ENCODE data around the gene TGFBR1.

GRCh38 chr9:99109522-99109921 lies 4.6 kb downstream of the TGFBR1 start:
- TF ChIP-seq, protein P1, sequence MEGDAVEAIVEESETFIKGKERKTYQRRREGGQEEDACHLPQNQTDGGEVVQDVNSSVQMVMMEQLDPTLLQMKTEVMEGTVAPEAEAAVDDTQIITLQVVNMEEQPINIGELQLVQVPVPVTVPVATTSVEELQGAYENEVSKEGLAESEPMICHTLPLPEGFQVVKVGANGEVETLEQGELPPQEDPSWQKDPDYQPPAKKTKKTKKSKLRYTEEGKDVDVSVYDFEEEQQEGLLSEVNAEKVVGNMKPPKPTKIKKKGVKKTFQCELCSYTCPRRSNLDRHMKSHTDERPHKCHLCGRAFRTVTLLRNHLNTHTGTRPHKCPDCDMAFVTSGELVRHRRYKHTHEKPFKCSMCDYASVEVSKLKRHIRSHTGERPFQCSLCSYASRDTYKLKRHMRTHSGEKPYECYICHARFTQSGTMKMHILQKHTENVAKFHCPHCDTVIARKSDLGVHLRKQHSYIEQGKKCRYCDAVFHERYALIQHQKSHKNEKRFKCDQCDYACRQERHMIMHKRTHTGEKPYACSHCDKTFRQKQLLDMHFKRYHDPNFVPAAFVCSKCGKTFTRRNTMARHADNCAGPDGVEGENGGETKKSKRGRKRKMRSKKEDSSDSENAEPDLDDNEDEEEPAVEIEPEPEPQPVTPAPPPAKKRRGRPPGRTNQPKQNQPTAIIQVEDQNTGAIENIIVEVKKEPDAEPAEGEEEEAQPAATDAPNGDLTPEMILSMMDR (IDR thresholded peaks at IDR 0.05): no peak
- TF ChIP-seq POLR2A (IDR thresholded peaks at IDR 0.05) (no peak), EP300 (IDR thresholded peaks at IDR 0.05) (peak in 1 of 2 donors; percentile 81)

Measured in tibial nerve (tissue), 4 donors.